Transverse colon (tissue), 4 donors: Measurements from ENCODE around the gene PPFIBP2. TPM values are rescaled to one million over a fixed set of nuclear protein-coding genes. Genes with fewer than 3 reads are reported as not detected.

Source experiments
- DNase-seq: peaks from one replicate; pipeline ENCODE4 v3.0.0-alpha.2; 2019
- H3K27ac ChIP-seq, 4 donors: fragments of 200-600 bp; sonication (generic); 2 replicates each; pipeline ENCODE4 v1.5.1; 2016 to 2018; ENCODE audit warnings: inconsistent platforms in 4 of 4
- H3K27me3 ChIP-seq: fragments of 200-600 bp; sonication (generic); 2 replicates; pipeline ENCODE4 v1.5.1; 2017; ENCODE audit warnings: inconsistent platforms
- H3K36me3 ChIP-seq, 4 donors: fragments of 200-600 bp; sonication (generic); 2 replicates each; pipeline ENCODE4 v1.5.1; 2017 to 2019; ENCODE audit warnings: inconsistent platforms in 4 of 4
- H3K4me1 ChIP-seq, 4 donors: fragments of 200-600 bp; sonication (generic); 2 replicates each; pipeline ENCODE4 v1.5.1; 2017 to 2020; ENCODE audit warnings: inconsistent platforms in 4 of 4
- H3K4me3 ChIP-seq, 4 donors: fragments of 200-600 bp; sonication (generic); 1 replicate in 1 of 4; 2 replicates in 3 of 4; pipeline versions ENCODE4 v1.5.1 to v1.6.1; 2017 to 2019; ENCODE audit warnings: inconsistent platforms in 4 of 4
- H3K9me3 ChIP-seq, 2 donors: fragments of 200-600 bp; sonication (generic); 2 replicates each; pipeline ENCODE4 v1.5.1; 2017 to 2019; ENCODE audit warnings: inconsistent platforms in 2 of 2
- EP300 ChIP-seq: sonication (generic); formaldehyde crosslinking; IDR thresholded peaks from one replicate; pipeline ENCODE4 v1.6.1; 2017; ENCODE audit warnings: antibody characterized with exemption, low read depth
- POLR2A ChIP-seq: fragments of 450-650 bp; IDR thresholded peaks from one replicate; pipeline ENCODE4 v1.6.1; 2016; ENCODE audit warnings: antibody characterized with exemption, mild to moderate bottlenecking, moderate library complexity
- POLR2AphosphoS5 ChIP-seq, 3 donors: sonication (generic); formaldehyde crosslinking; IDR thresholded peaks; one replicate each; pipeline ENCODE4 v1.6.1; 2016; ENCODE audit warnings: antibody characterized with exemption in 3 of 3
- WGBS, 2 donors: methylation state at CpG; one replicate each; pipeline ENCODE4 v1.1.5; 2018; ENCODE audit warnings: low coverage in 1 of 2; 5-methylcytosine and 5-hydroxymethylcytosine counted together
- in situ Hi-C, 4 donors: fragments of 200-750 bp; cut with MboI; loops; one replicate each; pipeline versions ENCODE4 v1.15.0 to v1.15.1; 2017; ENCODE audit warnings: low sequenced_read_pairs in 3 of 4, low pct_ligation_motif_present in 1 of 4, low pct_unique_long_range_greater_than_20kb in 1 of 4
- intact Hi-C: fragments of 100-400 bp; cut with DNase I; formaldehyde crosslinking; loops from one replicate; pipeline ENCODE4 v1.15.1; 2023; ENCODE audit warnings: low total_unique reads
- total RNA-seq, 4 donors: library from RNA; depleted of rRNA; stranded (reverse); fragments of >200 nt; gene quantifications; one replicate each; pipeline ENCODE4 v1.1.0, GENCODE V29; 2016
- TF ChIP-seq, protein P1 (sequence below), 5 experiments: fragments of 200-600 bp in 3 of 5; fragments of 450-650 bp in 2 of 5; sonication (generic) in 3 of 5; IDR thresholded peaks; 1 replicate in 2 of 5; 2 replicates in 3 of 5; pipeline ENCODE4 v1.5.1; 2016 to 2017; ENCODE audit warnings: antibody characterized with exemption in 5 of 5, inconsistent platforms in 3 of 5, mild to moderate bottlenecking in 2 of 5, moderate library complexity in 1 of 5

PPFIBP2 gene
- total RNA-seq, 4 donors from 2014 or later = 36.0 to 257 (median 83.3) TPM

DNA sequence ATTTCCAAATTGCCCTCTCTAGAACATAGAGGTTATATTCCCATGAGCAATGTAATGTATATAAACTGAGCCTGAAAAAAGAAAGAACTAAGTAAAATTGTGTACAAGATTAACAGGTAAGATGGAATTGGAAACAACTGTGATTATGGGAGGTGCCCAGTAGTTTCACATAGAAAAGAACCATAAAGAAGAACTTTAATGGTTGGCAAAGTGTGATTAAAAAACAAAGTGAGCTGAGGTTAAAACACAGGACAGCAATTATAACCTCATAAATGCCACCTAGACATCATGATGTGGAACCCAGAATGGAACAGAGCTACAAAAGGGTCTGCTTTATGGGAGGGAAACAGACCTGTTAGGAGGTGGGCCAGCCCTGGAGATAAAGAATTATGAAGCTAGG, 100.9 kb downstream of the PPFIBP2 start:
- in situ Hi-C loops (no loop called here), intact Hi-C loops (no loop called here)
- DNase-seq = no peak
- no peak overlapping the region for H3K4me3 ChIP-seq
- TF ChIP-seq, protein P1, sequence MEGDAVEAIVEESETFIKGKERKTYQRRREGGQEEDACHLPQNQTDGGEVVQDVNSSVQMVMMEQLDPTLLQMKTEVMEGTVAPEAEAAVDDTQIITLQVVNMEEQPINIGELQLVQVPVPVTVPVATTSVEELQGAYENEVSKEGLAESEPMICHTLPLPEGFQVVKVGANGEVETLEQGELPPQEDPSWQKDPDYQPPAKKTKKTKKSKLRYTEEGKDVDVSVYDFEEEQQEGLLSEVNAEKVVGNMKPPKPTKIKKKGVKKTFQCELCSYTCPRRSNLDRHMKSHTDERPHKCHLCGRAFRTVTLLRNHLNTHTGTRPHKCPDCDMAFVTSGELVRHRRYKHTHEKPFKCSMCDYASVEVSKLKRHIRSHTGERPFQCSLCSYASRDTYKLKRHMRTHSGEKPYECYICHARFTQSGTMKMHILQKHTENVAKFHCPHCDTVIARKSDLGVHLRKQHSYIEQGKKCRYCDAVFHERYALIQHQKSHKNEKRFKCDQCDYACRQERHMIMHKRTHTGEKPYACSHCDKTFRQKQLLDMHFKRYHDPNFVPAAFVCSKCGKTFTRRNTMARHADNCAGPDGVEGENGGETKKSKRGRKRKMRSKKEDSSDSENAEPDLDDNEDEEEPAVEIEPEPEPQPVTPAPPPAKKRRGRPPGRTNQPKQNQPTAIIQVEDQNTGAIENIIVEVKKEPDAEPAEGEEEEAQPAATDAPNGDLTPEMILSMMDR (IDR thresholded peaks at IDR 0.05) = no peak
- TF ChIP-seq EP300 (no peak), POLR2AphosphoS5 (IDR thresholded peaks at IDR 0.05) (no peak), POLR2A (no peak)
- peaks cover 0 to 36% (median 8%) of the 10 kb centered on the region in 4 donors for H3K4me1 ChIP-seq
- no peaks in the 10 kb centered on the region for H3K27me3 ChIP-seq
- peak overlapping the region in 2 of 4 donors; percentile 14 to 37 for H3K27ac ChIP-seq
- H3K36me3 ChIP-seq = peaks cover 0 to 10% (median 3%) of the 10 kb centered on the region in 4 donors
- H3K9me3 ChIP-seq = no peaks in the 10 kb centered on the region

DNA sequence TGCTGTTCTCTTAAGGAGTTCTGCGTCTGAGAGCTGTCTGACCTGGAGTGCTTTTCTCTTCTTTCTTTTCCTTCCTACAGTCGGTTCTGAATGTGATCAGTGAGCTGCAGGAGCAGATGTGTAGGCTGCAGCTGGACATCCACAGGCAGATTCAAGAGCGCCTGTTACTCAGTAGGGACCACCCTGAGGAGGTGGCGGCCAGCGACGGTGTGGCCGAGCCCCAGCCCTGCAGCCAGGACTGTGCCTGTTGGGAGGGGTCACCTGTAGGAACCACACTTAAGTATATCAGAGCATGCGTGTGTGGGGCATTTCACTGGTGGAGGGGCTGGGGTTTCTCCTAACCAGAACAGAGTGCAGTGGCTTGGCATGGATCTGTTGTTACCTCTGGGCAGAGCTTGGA, 103.2 kb downstream of the PPFIBP2 start:
- in situ Hi-C loops = no loop called here
- DNase-seq = no peak
- no peaks in the 10 kb centered on the region for H3K27me3 ChIP-seq
- intact Hi-C loops = no loop called here
- peaks cover 0 to 5% (median 0%) of the 10 kb centered on the region in 4 donors for H3K36me3 ChIP-seq
- no peak overlapping the region for H3K4me3 ChIP-seq
- H3K4me1 ChIP-seq = peaks cover 0 to 33% (median 8%) of the 10 kb centered on the region in 4 donors
- H3K27ac ChIP-seq = no peak overlapping the region
- no peaks in the 10 kb centered on the region for H3K9me3 ChIP-seq
- WGBS, 2 donors = 91% methylated on average over 8 of the region's 8 CpGs; no CpG with 5 or more reads in 1 of the 2 donors
- TF ChIP-seq EP300 = no peak
- TF ChIP-seq, protein P1 (IDR thresholded peaks at IDR 0.05) = no peak
- no peak for TF ChIP-seq POLR2AphosphoS5 (IDR thresholded peaks at IDR 0.05)
- TF ChIP-seq POLR2A = no peak

DNA sequence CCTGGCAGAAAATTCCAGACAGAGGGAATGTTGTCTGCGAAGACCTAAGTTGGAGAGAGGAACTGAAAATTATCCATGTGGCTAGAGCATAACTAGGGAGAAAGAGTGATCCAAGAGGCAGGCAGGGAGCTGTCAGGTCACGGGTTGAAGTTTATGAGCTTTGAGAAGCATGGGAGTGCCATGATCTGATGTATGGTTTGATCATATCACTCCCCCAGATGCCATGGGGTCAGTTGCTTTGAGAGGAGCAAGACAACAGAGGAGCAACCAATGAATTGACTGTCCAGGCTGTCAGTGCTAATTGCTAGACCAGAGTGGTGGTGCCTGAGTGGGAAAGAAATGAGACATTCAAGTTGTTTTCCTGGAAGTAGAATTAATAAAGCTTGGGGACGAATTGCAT, 105.5 kb downstream of the PPFIBP2 start:
- no peaks in the 10 kb centered on the region for H3K9me3 ChIP-seq
- no peaks in the 10 kb centered on the region for H3K27me3 ChIP-seq
- peaks cover 0 to 19% (median 9%) of the 10 kb centered on the region in 4 donors for H3K4me1 ChIP-seq
- no peak for DNase-seq
- intact Hi-C loops (no loop called here), in situ Hi-C loops (no loop called here)
- 90% methylated on average over 2 to 3 of the region's 3 CpGs for WGBS, 2 donors
- H3K4me3 ChIP-seq = no peak overlapping the region
- H3K36me3 ChIP-seq = peaks cover 0 to 8% (median 2%) of the 10 kb centered on the region in 4 donors
- TF ChIP-seq POLR2A (no peak), POLR2AphosphoS5 (IDR thresholded peaks at IDR 0.05) (no peak), EP300 (no peak)
- TF ChIP-seq, protein P1 (IDR thresholded peaks at IDR 0.05) = no peak
- H3K27ac ChIP-seq = no peak overlapping the region

DNA sequence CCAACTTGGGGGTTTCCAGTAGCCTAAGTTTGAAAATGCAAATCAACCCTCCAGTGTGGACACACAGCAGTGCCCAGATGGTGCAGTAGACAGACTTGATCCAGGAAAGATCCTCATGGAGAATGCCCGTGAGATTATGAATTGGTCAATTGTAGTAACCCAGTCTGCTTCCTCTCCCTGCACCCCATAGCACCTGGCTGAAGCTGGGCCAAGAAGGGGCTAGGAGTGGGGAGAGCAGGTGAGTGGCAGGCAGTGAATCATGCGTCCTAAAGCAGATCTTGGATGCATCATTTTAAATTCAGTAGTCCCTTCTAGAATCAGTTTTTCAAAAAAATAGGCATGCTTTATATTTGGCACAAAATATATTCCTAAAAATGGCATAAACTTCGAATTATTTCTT, 107.3 kb downstream of the PPFIBP2 start:
- WGBS, 2 donors = 55 to 65% methylated on average over 2 to 3 of the region's 3 CpGs
- Histone ChIP-seq H3K4me1 (peaks cover 0 to 15% (median 6%) of the 10 kb centered on the region in 4 donors), H3K27me3 (no peaks in the 10 kb centered on the region), H3K9me3 (no peaks in the 10 kb centered on the region), H3K36me3 (peaks cover 0 to 8% (median 2%) of the 10 kb centered on the region in 4 donors), H3K4me3 (no peak overlapping the region), H3K27ac (no peak overlapping the region)
- intact Hi-C loops = no loop called here
- in situ Hi-C loops = no loop called here
- TF ChIP-seq POLR2A (no peak), EP300 (no peak), POLR2AphosphoS5 (IDR thresholded peaks at IDR 0.05) (no peak)
- TF ChIP-seq, protein P1 (IDR thresholded peaks at IDR 0.05) = no peak
- DNase-seq = no peak
